Nephron progenitor cell (in vitro differentiated cells): Measurements from ENCODE around the gene SEC14L6.
"Not testable (repeated sequence)": the region's sequence is repeated elsewhere in the genome, so short reads cannot be mapped to it uniquely, and the experiment has no call there.

Source experiments
- DNase-seq: peaks from one replicate; pipeline ENCODE4 v3.0.0; 2021
- H3K27ac Mint-ChIP-seq: 2 replicates; pipeline ENCODE4 v1.8.0; 2021; ENCODE audit warnings: mild to moderate bottlenecking, moderate library complexity, mixed read lengths
- H3K27me3 Mint-ChIP-seq: 2 replicates; pipeline ENCODE4 v1.8.0; 2021; ENCODE audit warnings: mild to moderate bottlenecking, low read depth, mixed read lengths; ENCODE audit not compliant: poor library complexity
- H3K36me3 Mint-ChIP-seq: 2 replicates; pipeline ENCODE4 v1.8.0; 2021; ENCODE audit warnings: low read depth, mixed read lengths
- H3K4me1 Mint-ChIP-seq: 2 replicates; pipeline ENCODE4 v1.8.0; 2021; ENCODE audit warnings: mixed read lengths
- H3K4me3 Mint-ChIP-seq: 2 replicates; pipeline ENCODE4 v1.8.0; 2021; ENCODE audit warnings: mild to moderate bottlenecking, moderate library complexity, mixed read lengths
- H3K9me3 Mint-ChIP-seq: 2 replicates; pipeline ENCODE4 v1.8.0; 2021; ENCODE audit warnings: mild to moderate bottlenecking, moderate library complexity, mixed read lengths
- CTCF ChIP-seq: fragments of 200-600 bp; sonication (generic); IDR thresholded peaks from 2 replicates; pipeline ENCODE4 v1.5.0; 2021; ENCODE audit warnings: antibody characterized with exemption

Gene SEC14L6

DNA sequence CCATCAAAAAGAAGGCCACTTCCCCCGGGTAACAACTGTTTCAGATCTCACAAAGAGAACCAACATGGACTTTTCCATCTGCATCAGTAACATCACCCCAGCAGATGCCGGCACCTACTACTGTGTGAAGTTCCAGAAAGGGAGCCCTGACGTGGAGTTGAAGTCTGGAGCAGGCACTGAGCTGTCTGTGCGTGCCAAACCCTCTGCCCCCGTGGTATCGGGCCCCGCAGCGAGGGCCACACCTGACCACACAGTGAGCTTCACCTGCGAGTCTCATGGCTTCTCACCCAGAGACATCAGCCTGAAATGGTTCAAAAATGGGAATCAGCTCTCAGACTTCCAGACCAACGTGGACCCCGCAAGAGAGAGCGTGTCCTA is 3.7 kb downstream of the SEC14L6 start:
- no peak for TF ChIP-seq CTCF
- H3K36me3 Mint-ChIP-seq = no peaks in the 10 kb centered on the region
- peaks cover 43% of the 10 kb centered on the region for H3K4me1 Mint-ChIP-seq
- H3K9me3 Mint-ChIP-seq = peaks cover 6% of the 10 kb centered on the region
- no peak overlapping the region for H3K27ac Mint-ChIP-seq
- H3K27me3 Mint-ChIP-seq = peaks cover 46% of the 10 kb centered on the region
- DNase-seq = no peak
- peak overlapping the region; percentile 83 for H3K4me3 Mint-ChIP-seq

DNA sequence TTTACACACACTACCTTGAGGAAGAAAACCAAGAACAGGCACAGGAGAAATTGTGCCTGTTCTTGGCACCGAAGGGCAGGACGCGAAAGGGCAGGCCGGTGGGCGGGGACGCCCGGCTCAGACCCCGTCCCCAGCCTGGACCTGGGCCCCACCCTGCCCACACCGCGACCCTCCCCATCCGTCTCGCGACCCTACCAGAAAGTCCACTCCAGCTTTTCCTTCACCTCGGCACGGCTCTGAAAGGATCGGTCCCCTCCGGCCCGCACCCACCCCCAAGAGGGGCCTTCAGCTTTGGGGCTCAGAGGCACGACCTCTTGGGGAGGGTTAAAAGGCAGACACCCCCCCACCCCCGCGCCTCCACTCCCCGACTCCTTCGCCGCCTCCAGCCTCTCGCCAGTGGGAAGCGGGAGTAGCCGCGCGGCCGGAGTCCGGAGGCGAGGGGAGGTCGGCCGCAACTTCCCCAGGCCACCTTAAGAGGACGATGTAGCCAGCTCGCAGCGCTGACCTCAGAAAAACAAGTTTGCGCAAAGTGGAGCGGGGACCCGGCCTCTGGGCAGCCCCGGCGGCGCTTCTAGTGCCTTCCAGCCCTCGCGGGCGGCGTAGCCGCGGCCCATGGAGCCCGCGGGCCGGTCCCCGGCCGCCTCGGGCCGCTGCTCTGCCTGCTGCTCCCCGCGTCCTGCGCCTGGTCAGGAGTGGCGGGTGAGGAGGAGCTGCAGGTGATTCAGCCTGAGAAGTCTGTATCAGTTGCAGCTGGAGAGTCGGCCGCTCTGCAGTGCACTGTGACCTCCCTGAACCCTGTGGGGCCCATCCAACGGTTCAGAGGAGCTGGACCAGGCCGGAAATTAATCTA is 4.4 kb downstream of the SEC14L6 start:
- peak; percentile 64 for DNase-seq
- Mint-ChIP-seq H3K4me1 (peaks cover 47% of the 10 kb centered on the region), H3K27ac (no peak overlapping the region), H3K27me3 (peaks cover 43% of the 10 kb centered on the region), H3K36me3 (no peaks in the 10 kb centered on the region), H3K9me3 (peaks cover 6% of the 10 kb centered on the region), H3K4me3 (peak overlapping the region; percentile 83)
- no peak for TF ChIP-seq CTCF

- not testable (repeated sequence) for H3K27ac Mint-ChIP-seq, DNase-seq, H3K36me3 Mint-ChIP-seq, H3K9me3 Mint-ChIP-seq
- Mint-ChIP-seq H3K4me1 (peaks cover 41% of the 10 kb centered on the region), H3K27me3 (peaks cover 43% of the 10 kb centered on the region), H3K4me3 (peak overlapping the region; percentile 82)
Measured at GRCh38 chr22:30541511-30541910, 5.0 kb downstream of the SEC14L6 start.

GRCh38 chr22:30539368-30539767 is 7.2 kb downstream of the SEC14L6 start:
- TF ChIP-seq CTCF = no peak
- Mint-ChIP-seq H3K4me3 (no peak overlapping the region), H3K36me3 (no peaks in the 10 kb centered on the region), H3K27me3 (peaks cover 42% of the 10 kb centered on the region), H3K9me3 (no peaks in the 10 kb centered on the region), H3K4me1 (peaks cover 33% of the 10 kb centered on the region), H3K27ac (no peak overlapping the region)
- DNase-seq = no peak

- peaks cover 33% of the 10 kb centered on the region for H3K27me3 Mint-ChIP-seq
- DNase-seq = no peak
- H3K36me3 Mint-ChIP-seq = no peaks in the 10 kb centered on the region
- no peak overlapping the region for H3K27ac Mint-ChIP-seq
- TF ChIP-seq CTCF = no peak
- H3K4me3 Mint-ChIP-seq = no peak overlapping the region
- peaks cover 27% of the 10 kb centered on the region for H3K4me1 Mint-ChIP-seq
- no peaks in the 10 kb centered on the region for H3K9me3 Mint-ChIP-seq
Measured at GRCh38 chr22:30538280-30538679, 8.3 kb downstream of the SEC14L6 start.

DNA sequence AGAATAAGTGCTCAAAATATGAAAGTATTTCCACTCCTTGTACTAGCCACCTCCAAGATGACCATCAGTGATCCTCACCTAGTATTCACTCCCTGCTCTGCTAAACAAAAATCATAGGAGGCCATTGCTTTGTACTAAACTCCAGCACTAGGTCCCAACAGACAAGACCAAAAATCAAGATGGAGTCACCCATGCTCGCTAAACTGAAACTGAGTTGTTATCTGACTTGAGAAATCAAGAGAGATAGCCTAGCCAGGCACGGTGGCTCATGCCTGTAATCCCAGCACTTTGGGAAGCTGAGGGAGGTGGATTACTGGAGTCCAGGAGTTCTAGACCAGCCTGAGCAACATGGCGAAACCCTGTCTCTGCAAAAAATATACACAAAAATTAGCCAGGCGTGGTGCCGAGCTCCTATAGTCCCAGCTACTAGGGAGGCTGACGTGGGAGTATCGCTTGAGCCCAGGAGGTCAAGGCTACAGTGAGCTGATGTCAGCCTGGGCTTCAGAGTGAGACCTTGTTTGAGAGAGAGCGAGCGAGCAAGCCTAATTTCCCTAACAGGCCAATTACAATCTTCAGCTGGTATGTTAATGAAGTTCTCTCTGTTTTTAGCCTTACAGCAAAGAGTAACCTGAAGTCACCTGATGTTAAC is 9.3 kb downstream of the SEC14L6 start:
- no peak for TF ChIP-seq CTCF
- no peak for DNase-seq
- no peak overlapping the region for H3K4me3 Mint-ChIP-seq
- H3K4me1 Mint-ChIP-seq = peaks cover 18% of the 10 kb centered on the region
- peaks cover 25% of the 10 kb centered on the region for H3K27me3 Mint-ChIP-seq
- H3K27ac Mint-ChIP-seq = peak overlapping the region; percentile 10
- H3K36me3 Mint-ChIP-seq = no peaks in the 10 kb centered on the region
- no peaks in the 10 kb centered on the region for H3K9me3 Mint-ChIP-seq
